CD4-positive, alpha-beta memory T cell (primary cell): ENCODE results near the gene KLHL15. TPM values are rescaled to one million over a fixed set of nuclear protein-coding genes. Genes with fewer than 3 reads are reported as not detected.

Experiments used
- CTCF ChIA-PET: fragments of 350-600 bp; sonication (Branson Sonifier 250); formaldehyde crosslinking; loops from one replicate; lab custom pipeline; 2021; ENCODE audit warnings: inconsistent platforms; ENCODE audit not compliant: partially characterized antibody; lab: Charles Lee
- POLR2A ChIA-PET: fragments of 350-600 bp; sonication (Branson Sonifier 250); formaldehyde crosslinking; loops from one replicate; lab custom pipeline; 2021; ENCODE audit not compliant: partially characterized antibody; lab: Charles Lee
- DNase-seq, 5 donors: peaks; one replicate each; pipeline versions ENCODE4 v3.0.0 to v3.0.0-alpha.2; 2020 to 2022; ENCODE audit warnings: mixed read lengths in 1 of 5
- H3K27ac ChIP-seq: one replicate; pipeline ENCODE4 v1.7.0; 2013; ENCODE audit warnings: low read depth, low read length
- H3K27me3 ChIP-seq: 2 replicates; pipeline ENCODE4 v1.7.0; 2013; ENCODE audit warnings: mild to moderate bottlenecking, low read length, moderate library complexity; ENCODE audit not compliant: insufficient read depth
- H3K36me3 ChIP-seq: 2 replicates; pipeline ENCODE4 v1.7.0; 2013; ENCODE audit warnings: mild to moderate bottlenecking, low read length, moderate library complexity; ENCODE audit not compliant: insufficient read depth
- H3K4me1 ChIP-seq: 2 replicates; pipeline ENCODE4 v1.7.0; 2013; ENCODE audit warnings: mild to moderate bottlenecking, low read length, moderate library complexity; ENCODE audit not compliant: insufficient read depth
- H3K4me3 ChIP-seq, 2 donors: one replicate each; pipeline ENCODE4 v1.7.0; 2013; ENCODE audit warnings: low read length in 2 of 2, mild to moderate bottlenecking in 1 of 2
- H3K9me3 ChIP-seq, 2 donors: one replicate each; pipeline ENCODE4 v1.7.0; 2013; ENCODE audit warnings: low read length in 2 of 2, control low read depth in 1 of 2; ENCODE audit not compliant: control insufficient read depth in 1 of 2
- H3K27ac Mint-ChIP-seq, 7 donors: one replicate each; pipeline ENCODE4 v1.8.0; 2020 to 2021; ENCODE audit warnings: mixed read lengths in 7 of 7, mild to moderate bottlenecking in 6 of 7, inconsistent platforms in 3 of 7, moderate library complexity in 3 of 7
- H3K27me3 Mint-ChIP-seq, 2 donors: one replicate each; pipeline ENCODE4 v1.8.0; 2020 to 2021; ENCODE audit warnings: mixed read lengths in 2 of 2
- H3K36me3 Mint-ChIP-seq, 2 donors: one replicate each; pipeline ENCODE4 v1.8.0; 2020 to 2021; ENCODE audit warnings: mixed read lengths in 2 of 2, inconsistent platforms in 1 of 2, mild to moderate bottlenecking in 1 of 2
- H3K4me1 Mint-ChIP-seq, 4 donors: one replicate each; pipeline ENCODE4 v1.8.0; 2020 to 2021; ENCODE audit warnings: mixed read lengths in 4 of 4, mild to moderate bottlenecking in 1 of 4
- H3K4me3 Mint-ChIP-seq, 8 donors: one replicate each; pipeline ENCODE4 v1.8.0; 2020 to 2021; ENCODE audit warnings: mixed read lengths in 8 of 8, mild to moderate bottlenecking in 7 of 8, moderate library complexity in 6 of 8, inconsistent platforms in 3 of 8
- H3K9me3 Mint-ChIP-seq, 8 donors: one replicate each; pipeline ENCODE4 v1.8.0; 2020 to 2021; ENCODE audit warnings: mixed read lengths in 8 of 8, mild to moderate bottlenecking in 5 of 8, inconsistent platforms in 3 of 8, moderate library complexity in 1 of 8
- intact Hi-C: fragments of 100-400 bp; cut with micrococcal nuclease; formaldehyde crosslinking; loops from one replicate; pipeline ENCODE4 v1.15.1; 2023
- polyA plus RNA-seq, 2 donors: library from polyadenylated mRNA; unstranded; fragments of 300-500 nt; fragmentation: Illumina TruSeq; gene quantifications; one replicate each; pipeline ENCODE4 v1.2.3, GENCODE V29; 2021
- total RNA-seq, 2 experiments: library from RNA; stranded (reverse); gene quantifications; one replicate each; pipeline ENCODE4 v1.2.3, GENCODE V29; 2021

KLHL15 gene
- total and polyA plus RNA-seq, 4 experiments from 2014 or later: 1.3 to 7.9 (median 4.4) TPM

DNA sequence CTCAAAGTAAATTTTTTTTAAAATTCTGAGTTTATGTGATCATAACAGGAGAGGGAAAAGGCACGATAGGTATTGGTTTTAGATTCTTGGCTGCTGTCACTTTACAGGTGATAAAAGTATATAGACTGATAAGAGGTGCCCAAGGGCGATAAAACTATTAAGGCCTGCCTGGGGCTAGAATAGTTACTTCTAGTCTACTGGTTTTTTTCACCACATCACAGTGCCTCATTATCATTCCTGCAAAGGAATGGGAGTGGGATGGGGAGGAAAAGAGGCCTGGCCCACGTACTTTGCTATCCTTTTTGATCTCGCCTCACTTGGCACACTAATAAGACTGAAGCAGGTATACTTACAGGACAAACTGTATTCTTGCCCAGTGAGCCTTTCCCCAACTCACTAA, 72.6 kb downstream of the KLHL15 start:
- H3K9me3 ChIP-seq: no peaks in the 10 kb centered on the region
- ChIA-PET POLR2A (interaction anchor here (1.4 to 2.5 kb wide), 2 partner anchors 46 to 71 kb away, joined by 3 to 13 read pairs; partner anchors contain the start of gene CXorf58), CTCF (interaction anchor here (1.1 to 2.1 kb wide), 4 partner anchors 14 to 100 kb away, joined by 3 to 9 read pairs (median 4); partner anchors contain the start of gene EIF2S3)
- intact Hi-C loops: no loop called here
- peak overlapping the region in 2 of 8 donors; percentile 10 to 25 for H3K4me3 Mint-ChIP-seq
- no peak overlapping the region for H3K27ac ChIP-seq
- DNase-seq: no peak
- peak overlapping the region in 3 of 7 donors; percentile 29 to 93 (median 91) for H3K27ac Mint-ChIP-seq
- no peaks in the 10 kb centered on the region for H3K27me3 Mint-ChIP-seq
- H3K9me3 Mint-ChIP-seq: no peaks in the 10 kb centered on the region
- H3K4me3 ChIP-seq: no peak overlapping the region
- H3K36me3 Mint-ChIP-seq: no peaks in the 10 kb centered on the region
- no peaks in the 10 kb centered on the region for H3K27me3 ChIP-seq
- H3K36me3 ChIP-seq: no peaks in the 10 kb centered on the region
- H3K4me1 Mint-ChIP-seq: peaks cover 3 to 40% (median 10%) of the 10 kb centered on the region in 4 donors
- peaks cover 20% of the 10 kb centered on the region for H3K4me1 ChIP-seq

DNA sequence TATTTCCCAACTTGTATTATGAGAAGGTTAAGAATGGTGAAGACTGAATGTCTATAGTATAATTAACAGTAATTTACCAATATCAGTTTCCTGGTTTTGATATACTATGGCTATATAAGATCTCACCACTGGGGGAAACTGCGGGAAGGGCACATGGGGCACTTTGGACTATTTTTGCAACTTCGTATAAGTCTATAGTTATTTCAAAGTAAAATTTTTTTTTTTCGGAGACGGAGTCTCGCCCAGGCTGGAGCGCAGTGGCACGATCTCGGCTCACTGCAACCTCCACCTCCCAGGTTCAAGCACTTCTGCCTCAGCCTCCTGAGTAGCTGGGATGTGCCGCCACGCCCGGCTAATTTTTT, 73.1 kb downstream of the KLHL15 start:
- H3K9me3 Mint-ChIP-seq: no peaks in the 10 kb centered on the region
- peaks cover 20% of the 10 kb centered on the region for H3K4me1 ChIP-seq
- peaks cover 3 to 39% (median 9%) of the 10 kb centered on the region in 4 donors for H3K4me1 Mint-ChIP-seq
- H3K27ac Mint-ChIP-seq: peak overlapping the region; percentile 61 to 93 (median 88)
- no peaks in the 10 kb centered on the region for H3K36me3 Mint-ChIP-seq
- H3K9me3 ChIP-seq: no peaks in the 10 kb centered on the region
- DNase-seq: peak in 3 of 5 donors; percentile 7 to 33 (median 20)
- ChIA-PET POLR2A (interaction anchor here (1.0 to 2.5 kb wide), 6 partner anchors 11 to 211 kb away, joined by 3 to 13 read pairs (median 6); partner anchors contain the start of genes ACOT9, CXorf58, EIF2S3 and SAT1), CTCF (interaction anchor here (1.0 to 2.1 kb wide), 4 partner anchors 13 to 100 kb away, joined by 3 to 9 read pairs (median 3); partner anchors contain the start of gene EIF2S3)
- peak overlapping the region in 1 of 2 donors; percentile 50 for H3K4me3 ChIP-seq
- H3K36me3 ChIP-seq: no peaks in the 10 kb centered on the region
- intact Hi-C loops: loop anchor here (1.0 kb wide), 3 partner anchors 23 to 71 kb away; partner anchors contain the start of gene CXorf58
- no peaks in the 10 kb centered on the region for H3K27me3 ChIP-seq
- H3K4me3 Mint-ChIP-seq: peak overlapping the region; percentile 72 to 88 (median 85)
- peak overlapping the region; percentile 64 for H3K27ac ChIP-seq
- H3K27me3 Mint-ChIP-seq: no peaks in the 10 kb centered on the region

DNA sequence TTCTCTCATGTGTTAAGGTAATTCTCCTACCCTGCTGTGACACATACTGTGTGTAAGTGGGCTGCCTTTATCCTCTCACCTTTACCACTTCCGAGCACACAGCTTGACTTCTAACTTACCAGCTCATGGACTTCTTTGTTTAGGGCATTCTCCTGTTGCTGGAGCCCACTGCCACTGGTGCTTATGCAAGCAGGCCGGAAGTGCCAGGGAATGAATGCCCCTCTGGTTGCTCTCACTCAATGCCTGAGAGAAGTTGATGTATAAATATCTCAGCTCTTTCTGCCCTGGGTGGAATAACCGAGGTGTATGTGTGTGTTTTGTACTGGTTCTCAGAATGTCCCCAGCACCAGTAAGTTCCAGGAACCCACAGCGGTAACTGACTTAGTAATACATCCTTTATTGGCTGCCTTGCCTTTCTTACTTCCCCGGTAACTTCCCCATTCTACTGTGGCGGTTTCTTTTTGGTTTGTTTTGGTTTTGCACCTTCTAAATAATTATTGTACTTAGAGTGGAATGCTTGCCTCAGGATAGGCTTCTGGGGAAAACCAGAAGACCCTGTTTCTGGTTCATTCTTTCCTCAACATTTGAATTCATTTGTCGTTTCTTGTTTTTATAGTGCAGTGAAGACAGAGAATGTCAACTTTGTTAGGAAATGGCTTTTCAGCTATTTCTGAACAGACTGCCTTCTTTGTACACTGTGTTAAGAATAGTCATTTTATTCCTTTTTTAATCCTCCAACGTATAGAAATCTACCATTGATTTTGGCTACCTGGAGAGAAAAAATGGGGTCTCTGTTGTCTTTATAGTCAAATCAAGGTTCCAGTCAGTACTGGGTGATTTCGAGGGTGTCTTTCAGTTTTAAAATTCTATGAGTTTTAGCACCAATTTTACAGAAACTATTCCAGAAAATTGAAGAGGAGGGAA, 73.7 kb downstream of the KLHL15 start:
- peak; percentile 42 to 59 (median 52) for DNase-seq
- Histone ChIP-seq H3K4me1 (peaks cover 20% of the 10 kb centered on the region), H3K9me3 (no peaks in the 10 kb centered on the region), H3K36me3 (no peaks in the 10 kb centered on the region), H3K4me3 (peak overlapping the region in 1 of 2 donors; percentile 50), H3K27me3 (no peaks in the 10 kb centered on the region), H3K27ac (peak overlapping the region; percentile 64)
- ChIA-PET POLR2A (interaction anchor here (0.6 to 2.5 kb wide), 11 partner anchors 10 to 210 kb away, joined by 3 to 17 read pairs (median 4); partner anchors contain the start of genes ACOT9, EIF2S3 and SAT1), CTCF (interaction anchor here (0.6 to 2.1 kb wide), 4 partner anchors 45 to 101 kb away, joined by 3 to 9 read pairs (median 6); partner anchors contain the start of gene EIF2S3)
- H3K4me3 Mint-ChIP-seq: peak overlapping the region; percentile 72 to 88 (median 85)
- intact Hi-C loops: loop anchor here (1.0 kb wide), 3 partner anchors 22 to 72 kb away; partner anchors contain the start of gene CXorf58
- H3K9me3 Mint-ChIP-seq: no peaks in the 10 kb centered on the region
- peak overlapping the region; percentile 61 to 93 (median 88) for H3K27ac Mint-ChIP-seq
- H3K27me3 Mint-ChIP-seq: no peaks in the 10 kb centered on the region
- no peaks in the 10 kb centered on the region for H3K36me3 Mint-ChIP-seq
- H3K4me1 Mint-ChIP-seq: peaks cover 3 to 34% (median 9%) of the 10 kb centered on the region in 4 donors

DNA sequence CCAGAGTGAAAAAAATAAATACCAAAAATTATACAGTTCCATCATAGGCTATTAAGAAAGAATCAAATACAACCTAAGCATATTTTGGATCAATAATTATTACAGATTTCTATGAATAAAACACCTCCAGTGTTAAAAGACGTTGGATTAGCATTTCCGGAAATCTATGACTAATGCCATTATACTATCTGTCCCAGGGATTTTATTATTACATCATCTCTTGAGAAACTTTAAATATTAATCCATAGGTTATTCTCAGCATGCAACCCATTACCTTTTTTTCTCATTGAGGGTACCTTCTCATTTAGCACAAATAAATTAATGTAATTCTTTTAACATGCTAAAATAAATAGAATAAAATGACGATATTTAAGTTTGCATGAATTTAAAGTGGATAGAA, 74.6 kb downstream of the KLHL15 start:
- Mint-ChIP-seq H3K27ac (peak overlapping the region in 3 of 7 donors; percentile 13 to 91 (median 82)), H3K4me1 (peaks cover 3 to 32% (median 9%) of the 10 kb centered on the region in 4 donors), H3K36me3 (peaks cover 0 to 2% of the 10 kb centered on the region in 2 donors), H3K9me3 (no peaks in the 10 kb centered on the region), H3K4me3 (peak overlapping the region in 6 of 8 donors; percentile 23 to 88 (median 67)), H3K27me3 (no peaks in the 10 kb centered on the region)
- peak overlapping the region in 1 of 2 donors; percentile 50 for H3K4me3 ChIP-seq
- no peaks in the 10 kb centered on the region for H3K27me3 ChIP-seq
- POLR2A ChIA-PET: interaction anchor here (0.6 to 2.5 kb wide), 10 partner anchors 12 to 169 kb away, joined by 3 to 17 read pairs (median 4); partner anchors contain the start of genes EIF2S3 and SAT1
- no peaks in the 10 kb centered on the region for H3K36me3 ChIP-seq
- H3K4me1 ChIP-seq: peaks cover 20% of the 10 kb centered on the region
- H3K9me3 ChIP-seq: no peaks in the 10 kb centered on the region
- CTCF ChIA-PET: interaction anchor here (1.3 to 2.1 kb wide), 2 partner anchors 44 to 102 kb away, joined by 9 read pairs; partner anchors contain the start of gene EIF2S3
- no peak for DNase-seq
- H3K27ac ChIP-seq: no peak overlapping the region
- intact Hi-C loops: no loop called here

DNA sequence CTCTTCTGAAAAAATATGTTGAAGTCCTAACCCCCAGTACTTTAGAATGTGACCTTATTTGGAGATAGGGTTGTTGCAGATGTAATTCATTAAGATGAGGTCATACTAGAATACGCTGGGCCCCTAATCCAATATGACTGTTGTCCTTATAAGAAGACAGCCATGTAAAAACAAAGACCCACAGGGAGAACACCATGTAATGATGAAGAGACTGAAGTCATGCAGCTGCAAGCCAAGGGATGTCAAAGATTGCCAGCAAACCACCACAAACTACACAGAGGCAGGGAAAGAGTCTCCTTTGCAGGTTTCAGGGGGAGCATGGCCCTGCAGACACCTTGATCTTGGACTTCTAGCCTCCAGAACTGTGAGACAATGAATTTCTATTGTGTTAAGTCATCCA, 81.8 kb downstream of the KLHL15 start:
- CTCF ChIA-PET: no interaction called here
- no peaks in the 10 kb centered on the region for H3K4me1 ChIP-seq
- no peak overlapping the region for H3K4me3 ChIP-seq
- Mint-ChIP-seq H3K27ac (no peak overlapping the region), H3K4me3 (no peak overlapping the region), H3K9me3 (no peaks in the 10 kb centered on the region), H3K4me1 (peaks cover 0 to under 1% (median 0%) of the 10 kb centered on the region in 4 donors), H3K27me3 (no peaks in the 10 kb centered on the region), H3K36me3 (peaks cover 0 to 5% of the 10 kb centered on the region in 2 donors)
- POLR2A ChIA-PET: no interaction called here
- no peaks in the 10 kb centered on the region for H3K27me3 ChIP-seq
- H3K36me3 ChIP-seq: no peaks in the 10 kb centered on the region
- no peak overlapping the region for H3K27ac ChIP-seq
- H3K9me3 ChIP-seq: no peaks in the 10 kb centered on the region
- intact Hi-C loops: no loop called here
- no peak for DNase-seq

DNA sequence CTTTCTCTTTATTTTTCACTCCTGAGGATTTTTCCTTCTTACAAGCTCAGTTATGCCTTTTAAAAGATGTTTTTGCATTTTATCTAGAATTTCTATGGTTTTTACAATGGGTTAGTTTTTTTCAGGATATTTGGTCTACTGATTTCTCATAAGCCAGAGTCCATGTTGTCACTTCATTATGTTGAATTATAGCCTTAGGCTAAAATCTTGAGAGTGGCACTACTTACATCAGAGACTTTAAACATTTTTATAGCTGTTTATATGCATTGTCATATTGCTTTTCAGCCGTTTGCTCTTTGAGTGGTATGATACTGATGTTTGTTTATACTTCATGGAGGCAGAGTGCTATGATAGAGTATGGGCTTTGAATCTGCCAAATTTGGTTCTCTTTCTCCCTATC, 82.8 kb downstream of the KLHL15 start:
- Histone ChIP-seq H3K27me3 (no peaks in the 10 kb centered on the region), H3K4me3 (no peak overlapping the region), H3K27ac (no peak overlapping the region), H3K36me3 (no peaks in the 10 kb centered on the region), H3K9me3 (no peaks in the 10 kb centered on the region), H3K4me1 (no peaks in the 10 kb centered on the region)
- Mint-ChIP-seq H3K9me3 (no peaks in the 10 kb centered on the region), H3K36me3 (peaks cover 0 to 5% of the 10 kb centered on the region in 2 donors), H3K27ac (no peak overlapping the region), H3K27me3 (no peaks in the 10 kb centered on the region), H3K4me1 (no peaks in the 10 kb centered on the region), H3K4me3 (no peak overlapping the region)
- DNase-seq: no peak
- ChIA-PET CTCF (no interaction called here), POLR2A (interaction anchor here (1.6 kb wide), 1 partner anchor 9 kb away, joined by 4 read pairs; no protein-coding TSS in a partner anchor)
- intact Hi-C loops: no loop called here
